ENCODE measurements around the gene FLNC. TPM values are rescaled to one million over a fixed set of nuclear protein-coding genes. Genes with fewer than 3 reads are reported as not detected.

FLNC gene
- total and polyA plus RNA-seq, 9 of the 15 experiments (the other 6 are each of a cell fraction or from before 2014, with no cell fraction given), result 0.90 to 155 (median 28.8) TPM

DNA sequence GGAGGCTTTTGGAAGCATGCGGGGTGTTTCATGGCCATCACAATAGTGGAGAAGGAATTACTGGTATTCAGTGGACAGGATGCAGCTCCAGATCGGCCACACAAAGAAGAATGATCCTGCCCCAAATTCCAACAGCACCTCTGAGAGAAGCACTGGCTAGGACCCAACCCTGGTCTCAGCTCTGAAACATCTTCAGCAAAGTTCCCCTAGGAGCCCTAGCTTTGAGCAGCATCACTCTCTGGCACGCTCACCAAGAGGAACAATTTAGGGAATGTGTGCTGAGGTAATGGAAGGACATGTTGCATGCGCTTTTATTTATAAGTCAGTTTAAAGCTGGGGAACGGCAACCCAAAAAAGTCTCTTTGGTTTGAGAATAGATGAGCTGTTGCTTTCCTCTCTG lies 49.1 kb upstream of the FLNC start (continued):
- TF ChIP-seq, protein P1, sequence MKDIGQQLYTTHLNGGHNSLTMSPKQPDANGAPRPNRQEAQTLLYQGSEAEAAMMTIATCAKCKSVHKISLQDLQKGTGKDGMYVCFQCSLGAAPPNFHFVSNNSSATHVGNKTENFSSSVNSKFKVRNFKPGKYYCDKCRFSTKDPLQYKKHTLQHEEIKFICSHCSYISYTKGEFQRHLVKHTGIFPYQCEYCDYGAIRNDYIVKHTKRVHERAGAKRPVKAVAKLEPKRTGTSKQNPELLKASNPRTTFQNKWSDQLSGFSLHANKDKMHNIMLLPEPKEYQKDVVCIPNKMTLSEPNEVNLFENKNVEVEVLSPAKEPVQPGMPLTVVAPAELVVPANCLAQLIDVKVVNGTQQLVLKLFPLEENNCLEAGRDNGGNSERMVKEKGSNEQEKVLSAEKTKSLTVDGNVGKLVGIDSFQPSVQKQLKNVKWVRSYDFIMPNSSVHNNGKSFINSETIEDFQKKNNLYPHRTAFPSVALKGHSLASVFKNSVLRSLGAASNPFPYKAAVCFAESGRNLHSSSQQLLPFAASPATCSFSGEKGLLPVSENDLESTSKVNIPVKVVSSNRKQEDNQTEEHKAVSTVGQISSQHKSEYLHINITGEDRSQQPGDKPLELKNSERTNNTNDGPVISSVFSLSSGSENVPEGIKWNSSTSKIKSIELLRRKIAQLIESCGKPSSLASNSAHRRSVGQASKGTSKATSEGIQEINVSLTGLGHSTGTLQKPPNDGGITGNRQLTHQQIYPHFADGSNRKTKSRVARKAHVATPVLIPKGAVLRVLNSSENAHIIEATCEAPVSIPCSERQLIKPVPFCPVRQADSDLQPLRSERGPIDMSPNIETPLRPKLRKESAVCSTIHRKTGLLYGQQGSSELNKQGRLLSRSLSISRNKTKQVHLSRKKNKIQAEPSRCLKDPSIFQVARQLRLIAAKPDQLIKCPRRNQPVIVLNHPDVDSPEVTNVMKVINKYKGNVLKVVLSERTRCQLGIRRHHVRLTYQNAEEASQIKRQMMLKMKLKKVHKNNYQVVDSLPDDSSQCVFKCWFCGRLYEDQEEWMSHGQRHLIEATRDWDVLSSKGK (CRISPR knock-in tag; IDR thresholded peaks at IDR 0.05), result no peak
- TF ChIP-seq NFE2 (IDR thresholded peaks at IDR 0.05; ENCODE audit: low read depth), result no peak
- TF ChIP-seq TBL1XR1 (IDR thresholded peaks at IDR 0.05; ENCODE audit: low read length in 2 of 2), result no peak
- no peak for TF ChIP-seq CEBPG (CRISPR knock-in tag; IDR thresholded peaks at IDR 0.05)
- no peak for TF ChIP-seq CEBPG (tag; conservative IDR thresholded peaks at IDR 0.05 in 1 of 2, IDR thresholded peaks at IDR 0.05 in 1 of 2)

DNA sequence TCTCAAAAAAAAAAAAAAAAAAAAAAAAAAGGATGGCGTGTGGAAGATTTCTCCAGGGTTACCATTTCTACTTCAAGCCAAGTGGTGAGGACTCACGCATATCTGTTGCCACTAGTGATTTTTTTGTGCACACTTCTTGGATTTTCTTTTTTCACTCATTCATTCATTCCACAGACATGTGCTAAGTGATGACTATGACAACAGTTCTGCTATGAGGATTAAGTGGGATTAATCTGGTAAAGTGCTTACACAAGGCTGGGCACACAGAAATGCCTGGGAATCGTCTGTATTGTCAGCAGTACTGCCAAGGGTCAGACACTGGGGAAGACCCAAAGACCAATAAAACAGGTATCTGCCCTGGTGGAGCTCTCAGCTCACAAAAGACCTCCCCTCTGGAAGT lies 48.4 kb upstream of the FLNC start:
- H2AFZ ChIP-seq (ENCODE audit: low read depth, low read length), result 0 out of 2 replicates have a peak overlapping the region, but pooled peaks have one; percentile 98
- POLR2A ChIA-PET, result interaction anchor here (1.0 to 3.1 kb wide), 9 partner anchors 8 to 54 kb away, joined by 3 to 29 read pairs (median 8); partner anchors contain the start of gene CALU
- H3K36me3 ChIP-seq (ENCODE audit: control insufficient read depth, insufficient read depth, low read length), result no peaks in the 10 kb centered on the region
- no peaks in the 10 kb centered on the region; a peak in 1 of 5 replicates for H3K27me3 ChIP-seq (ENCODE audit: control insufficient read depth in 2 of 2, insufficient read depth in 2 of 2, low read length in 2 of 2)
- peaks cover 5 to 22% of the 10 kb centered on the region in 2 experiments; a peak in 4 of 5 replicates for H3K4me1 ChIP-seq (replicated peaks in 1 of 2; ENCODE audit: control insufficient read depth in 2 of 2, insufficient read depth in 2 of 2, low read length in 2 of 2)
- ATAC-seq (no peak), DNase-seq (ENCODE audit: extremely low read depth in 1 of 4, low spot score in 3 of 4) (no peak), FAIRE-seq (no peak)
- CTCF ChIA-PET (ENCODE audit: low intra/inter-chr PET ratio), result no interaction called here
- intact Hi-C loops (cut with micrococcal nuclease) (loop anchor here (2.0 to 5.0 kb wide), 3 partner anchors 43 to 80 kb away; partner anchors contain the start of genes ATP6V1F and CALU), in situ Hi-C loops (cut with MboI) (no loop called here)
- no peaks in the 10 kb centered on the region for H3K9me1 ChIP-seq (ENCODE audit: control insufficient read depth, insufficient read depth, low read length)
- H3K27ac ChIP-seq (ENCODE audit: extremely low read depth, low read depth, low read length), result no peak overlapping the region
- TF ChIP-seq ZNF24 (IDR thresholded peaks at IDR 0.05), result peak; percentile 60; the same call in 1 of the 2 replicates
- TF ChIP-seq, protein P2, sequence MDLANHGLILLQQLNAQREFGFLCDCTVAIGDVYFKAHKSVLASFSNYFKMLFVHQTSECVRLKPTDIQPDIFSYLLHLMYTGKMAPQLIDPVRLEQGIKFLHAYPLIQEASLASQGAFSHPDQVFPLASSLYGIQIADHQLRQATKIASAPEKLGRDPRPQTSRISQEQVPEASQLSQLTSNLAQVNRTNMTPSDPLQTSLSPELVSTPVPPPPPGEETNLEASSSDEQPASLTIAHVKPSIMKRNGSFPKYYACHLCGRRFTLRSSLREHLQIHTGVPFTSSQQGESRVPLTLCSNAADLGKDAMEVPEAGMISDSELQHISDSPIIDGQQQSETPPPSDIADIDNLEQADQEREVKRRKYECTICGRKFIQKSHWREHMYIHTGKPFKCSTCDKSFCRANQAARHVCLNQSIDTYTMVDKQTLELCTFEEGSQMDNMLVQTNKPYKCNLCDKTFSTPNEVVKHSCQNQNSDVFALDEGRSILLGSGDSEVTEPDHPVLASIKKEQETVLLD (IDR thresholded peaks at IDR 0.05), result no peak
- no peak overlapping the region for H3K4me2 ChIP-seq (ENCODE audit: insufficient read depth, low read length)
- no peak overlapping the region; a peak in 1 of 4 replicates for H3K9ac ChIP-seq (ENCODE audit: insufficient read depth in 1 of 2, low read depth in 2 of 2, low read length in 2 of 2)
- 33% methylated on average over 3 of the region's 3 CpGs for WGBS (ENCODE audit: insufficient coverage, low coverage, missing lambda C conversion rate)
- H4K20me1 ChIP-seq (replicated peaks; ENCODE audit: control insufficient read depth, insufficient read depth, low read length), result no peaks in the 10 kb centered on the region
- H3K4me3 ChIP-seq, result no peak overlapping the region
- no peaks in the 10 kb centered on the region for H3K79me2 ChIP-seq (ENCODE audit: control insufficient read depth, insufficient read depth, low read length)
- no peaks in the 10 kb centered on the region for H3K9me3 ChIP-seq (replicated peaks; ENCODE audit: control insufficient read depth, insufficient read depth, low read depth, low read length)
- no TSS peak for BruUV-seq (replicated peaks)
